ENCODE results near the gene ACP4.

DNA sequence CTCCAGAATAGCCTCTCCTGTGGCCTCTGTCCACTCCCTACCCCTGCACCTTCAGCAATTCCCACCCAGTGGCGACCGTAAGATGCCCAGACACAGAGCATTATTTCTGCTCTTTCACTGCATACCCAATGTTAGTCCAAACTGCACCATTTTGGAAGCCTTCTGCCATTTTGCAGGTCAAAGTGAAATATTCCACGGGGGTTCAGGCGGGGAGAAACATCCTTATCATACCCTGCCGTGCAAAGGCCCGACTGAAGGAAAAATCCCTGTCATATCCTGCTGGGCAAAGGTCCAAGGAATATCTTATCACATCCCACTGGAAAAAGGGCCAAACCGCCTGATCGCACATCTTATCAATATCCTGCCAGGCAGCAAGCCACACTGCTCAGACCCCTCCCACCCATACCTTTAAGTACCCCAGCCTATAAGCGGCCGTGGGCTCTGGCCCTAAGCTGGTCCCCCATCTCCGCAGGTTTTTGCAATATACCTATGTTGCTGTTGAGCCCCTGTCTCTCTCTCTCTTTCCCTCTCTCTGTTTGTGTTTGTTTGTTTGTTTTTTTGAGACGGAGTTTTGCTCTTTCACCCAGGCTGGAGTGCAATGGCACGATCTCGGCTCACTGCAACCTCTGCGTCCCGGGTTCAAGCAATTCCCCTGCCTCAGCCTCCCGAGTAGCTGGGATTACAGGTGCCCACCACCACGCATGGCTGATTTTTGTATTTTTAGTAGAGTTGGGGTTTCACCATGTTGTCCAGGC is 48.9 kb upstream of the ACP4 start:
- TF ChIP-seq POLR2A (IDR thresholded peaks at IDR 0.05): no peak
- TF ChIP-seq, protein P1, sequence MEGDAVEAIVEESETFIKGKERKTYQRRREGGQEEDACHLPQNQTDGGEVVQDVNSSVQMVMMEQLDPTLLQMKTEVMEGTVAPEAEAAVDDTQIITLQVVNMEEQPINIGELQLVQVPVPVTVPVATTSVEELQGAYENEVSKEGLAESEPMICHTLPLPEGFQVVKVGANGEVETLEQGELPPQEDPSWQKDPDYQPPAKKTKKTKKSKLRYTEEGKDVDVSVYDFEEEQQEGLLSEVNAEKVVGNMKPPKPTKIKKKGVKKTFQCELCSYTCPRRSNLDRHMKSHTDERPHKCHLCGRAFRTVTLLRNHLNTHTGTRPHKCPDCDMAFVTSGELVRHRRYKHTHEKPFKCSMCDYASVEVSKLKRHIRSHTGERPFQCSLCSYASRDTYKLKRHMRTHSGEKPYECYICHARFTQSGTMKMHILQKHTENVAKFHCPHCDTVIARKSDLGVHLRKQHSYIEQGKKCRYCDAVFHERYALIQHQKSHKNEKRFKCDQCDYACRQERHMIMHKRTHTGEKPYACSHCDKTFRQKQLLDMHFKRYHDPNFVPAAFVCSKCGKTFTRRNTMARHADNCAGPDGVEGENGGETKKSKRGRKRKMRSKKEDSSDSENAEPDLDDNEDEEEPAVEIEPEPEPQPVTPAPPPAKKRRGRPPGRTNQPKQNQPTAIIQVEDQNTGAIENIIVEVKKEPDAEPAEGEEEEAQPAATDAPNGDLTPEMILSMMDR (IDR thresholded peaks at IDR 0.05): no peak
